SJCRH30 (cell line): Measurements from ENCODE around the gene CD99. TPM values are rescaled to one million over a fixed set of nuclear protein-coding genes. Genes with fewer than 3 reads are reported as not detected.
"Not testable (repeated sequence)": the region's sequence is repeated elsewhere in the genome, so short reads cannot be mapped to it uniquely, and the experiment has no call there.

Source experiments
- DNase-seq, 2 experiments: peaks; one replicate each; pipeline ENCODE4 v3.0.0-alpha.2; 2015 to 2020
- H3K27ac ChIP-seq: fragments of 250-450 bp; sonication (Bioruptor Pico); 2 replicates; pipeline ENCODE4 v1.5.1; 2020; ENCODE audit warnings: mild to moderate bottlenecking, moderate library complexity
- H3K27me3 ChIP-seq: fragments of 250-450 bp; sonication (Bioruptor Pico); 2 replicates; pipeline ENCODE4 v1.5.1; 2020; ENCODE audit warnings: mild to moderate bottlenecking, moderate library complexity
- H3K36me3 ChIP-seq: fragments of 250-450 bp; sonication (Bioruptor Pico); 2 replicates; pipeline ENCODE4 v1.5.1; 2020; ENCODE audit warnings: mild to moderate bottlenecking, moderate library complexity
- H3K4me1 ChIP-seq: fragments of 250-450 bp; sonication (Bioruptor Pico); 2 replicates; pipeline ENCODE4 v1.5.1; 2020; ENCODE audit warnings: mild to moderate bottlenecking, moderate library complexity
- H3K4me3 ChIP-seq: fragments of 250-450 bp; sonication (Bioruptor Pico); 2 replicates; pipeline ENCODE4 v1.5.1; 2020; ENCODE audit warnings: mild to moderate bottlenecking, moderate library complexity
- H3K9me3 ChIP-seq: fragments of 250-450 bp; sonication (Bioruptor Pico); replicated peaks from 2 replicates; pipeline ENCODE4 v1.5.1; 2020; ENCODE audit warnings: mild to moderate bottlenecking, moderate library complexity
- total RNA-seq: library from RNA; depleted of rRNA; stranded (reverse); fragments of >200 nt; shearing (Covaris generic); gene quantifications from 2 replicates; pipeline ENCODE4 v1.2.3, GENCODE V29; 2014

Gene CD99
- total RNA-seq, 1 experiment from 2014 or later, result 166 TPM

GRCh38 chrX:2715066-2715600, 24.0 kb downstream of the CD99 start:
- no peak for DNase-seq
- Histone ChIP-seq H3K4me3 (no peak overlapping the region), H3K4me1 (no peaks in the 10 kb centered on the region), H3K9me3 (no peaks in the 10 kb centered on the region), H3K36me3 (peaks cover 14% of the 10 kb centered on the region), H3K27me3 (no peaks in the 10 kb centered on the region), H3K27ac (no peak overlapping the region)

GRCh38 chrX:2717312-2717711, 26.2 kb downstream of the CD99 start:
- Histone ChIP-seq H3K9me3 (no peaks in the 10 kb centered on the region), H3K4me3 (no peak overlapping the region), H3K27ac (no peak overlapping the region), H3K4me1 (no peaks in the 10 kb centered on the region), H3K27me3 (no peaks in the 10 kb centered on the region), H3K36me3 (peaks cover 28% of the 10 kb centered on the region)
- no peak for DNase-seq

- H3K36me3 ChIP-seq, result peaks cover 42% of the 10 kb centered on the region
Measured at GRCh38 chrX:2718821-2719220, 27.7 kb downstream of the CD99 start.

GRCh38 chrX:2719774-2720447, 28.8 kb downstream of the CD99 start:
- H3K4me1 ChIP-seq, result no peaks in the 10 kb centered on the region
- no peaks in the 10 kb centered on the region for H3K27me3 ChIP-seq
- H3K4me3 ChIP-seq, result no peak overlapping the region
- H3K27ac ChIP-seq, result no peak overlapping the region
- H3K36me3 ChIP-seq, result peaks cover 47% of the 10 kb centered on the region
- H3K9me3 ChIP-seq, result no peaks in the 10 kb centered on the region
- DNase-seq, result no peak

More at GRCh38 chrX:2718821-2719220, 27.7 kb downstream of the CD99 start:
- DNase-seq, result no peak
- no peaks in the 10 kb centered on the region for H3K9me3 ChIP-seq
- H3K4me1 ChIP-seq, result no peaks in the 10 kb centered on the region
- H3K4me3 ChIP-seq, result no peak overlapping the region
- H3K27ac ChIP-seq, result no peak overlapping the region
- no peaks in the 10 kb centered on the region for H3K27me3 ChIP-seq

GRCh38 chrX:2723286-2723879, 32.3 kb downstream of the CD99 start:
- peaks cover 65% of the 10 kb centered on the region for H3K36me3 ChIP-seq
- no peak overlapping the region for H3K27ac ChIP-seq
- no peaks in the 10 kb centered on the region for H3K9me3 ChIP-seq
- no peak for DNase-seq
- no peaks in the 10 kb centered on the region for H3K4me1 ChIP-seq
- no peaks in the 10 kb centered on the region for H3K27me3 ChIP-seq
- no peak overlapping the region for H3K4me3 ChIP-seq

- not testable (repeated sequence) for H3K27ac ChIP-seq, H3K27me3 ChIP-seq, H3K9me3 ChIP-seq, H3K4me1 ChIP-seq, H3K4me3 ChIP-seq, DNase-seq
- H3K36me3 ChIP-seq, result peaks cover 51% of the 10 kb centered on the region
Measured at GRCh38 chrX:2727264-2727663, 36.2 kb downstream of the CD99 start.

- H3K9me3 ChIP-seq, result no peaks in the 10 kb centered on the region
- no peak for DNase-seq
Measured at GRCh38 chrX:2732076-2732475, 41.0 kb downstream of the CD99 start.

GRCh38 chrX:2732649-2733048, 41.6 kb downstream of the CD99 start:
- no peaks in the 10 kb centered on the region for H3K27me3 ChIP-seq
- no peak for DNase-seq
- no peak overlapping the region for H3K27ac ChIP-seq
- peaks cover 30% of the 10 kb centered on the region for H3K36me3 ChIP-seq
- no peaks in the 10 kb centered on the region for H3K4me1 ChIP-seq
- H3K9me3 ChIP-seq, result no peaks in the 10 kb centered on the region
- H3K4me3 ChIP-seq, result no peak overlapping the region

More at GRCh38 chrX:2732076-2732475, 41.0 kb downstream of the CD99 start:
- Histone ChIP-seq H3K36me3 (peaks cover 31% of the 10 kb centered on the region), H3K4me3 (no peak overlapping the region), H3K4me1 (no peaks in the 10 kb centered on the region), H3K27me3 (no peaks in the 10 kb centered on the region), H3K27ac (no peak overlapping the region)

- no peak overlapping the region for H3K4me3 ChIP-seq
- no peak overlapping the region for H3K27ac ChIP-seq
- H3K4me1 ChIP-seq, result no peaks in the 10 kb centered on the region
- H3K9me3 ChIP-seq, result no peaks in the 10 kb centered on the region
- no peaks in the 10 kb centered on the region for H3K27me3 ChIP-seq
- H3K36me3 ChIP-seq, result peaks cover 28% of the 10 kb centered on the region
- no peak for DNase-seq
Measured at GRCh38 chrX:2733286-2733685, 42.2 kb downstream of the CD99 start.

GRCh38 chrX:2735270-2735669, 44.2 kb downstream of the CD99 start:
- no peak for DNase-seq
- no peaks in the 10 kb centered on the region for H3K9me3 ChIP-seq
- no peaks in the 10 kb centered on the region for H3K27me3 ChIP-seq
- H3K4me3 ChIP-seq, result no peak overlapping the region
- no peak overlapping the region for H3K27ac ChIP-seq
- no peaks in the 10 kb centered on the region for H3K4me1 ChIP-seq
- peaks cover 24% of the 10 kb centered on the region for H3K36me3 ChIP-seq

- DNase-seq, result no peak
- Histone ChIP-seq H3K9me3 (no peaks in the 10 kb centered on the region), H3K27me3 (no peaks in the 10 kb centered on the region), H3K36me3 (peaks cover 11% of the 10 kb centered on the region; the same call in 1 of the 2 replicates), H3K27ac (no peak overlapping the region), H3K4me1 (no peaks in the 10 kb centered on the region), H3K4me3 (no peak overlapping the region)
Measured at GRCh38 chrX:2740672-2741071, 49.6 kb downstream of the CD99 start.

- Histone ChIP-seq H3K27ac (no peak overlapping the region), H3K4me1 (no peaks in the 10 kb centered on the region), H3K9me3 (no peaks in the 10 kb centered on the region), H3K4me3 (no peak overlapping the region), H3K27me3 (no peaks in the 10 kb centered on the region), H3K36me3 (peaks cover 11% of the 10 kb centered on the region; the same call in 1 of the 2 replicates)
- DNase-seq, result no peak
Measured at GRCh38 chrX:2741386-2741785, 50.3 kb downstream of the CD99 start.

GRCh38 chrX:2746250-2746649, 55.2 kb downstream of the CD99 start:
- not testable (repeated sequence) for H3K27ac ChIP-seq, H3K4me3 ChIP-seq, H3K4me1 ChIP-seq, H3K36me3 ChIP-seq, DNase-seq, H3K27me3 ChIP-seq, H3K9me3 ChIP-seq

GRCh38 chrX:2748171-2748814, 57.2 kb downstream of the CD99 start:
- Histone ChIP-seq H3K4me3 (no peak overlapping the region), H3K27ac (no peak overlapping the region), H3K27me3 (no peaks in the 10 kb centered on the region), H3K9me3 (no peaks in the 10 kb centered on the region), H3K36me3 (no peaks in the 10 kb centered on the region), H3K4me1 (no peaks in the 10 kb centered on the region)
- DNase-seq, result no peak

GRCh38 chrX:2748815-2749188, 57.7 kb downstream of the CD99 start:
- Histone ChIP-seq H3K27me3 (no peaks in the 10 kb centered on the region), H3K27ac (no peak overlapping the region), H3K4me3 (no peak overlapping the region), H3K4me1 (no peaks in the 10 kb centered on the region), H3K9me3 (no peaks in the 10 kb centered on the region), H3K36me3 (no peaks in the 10 kb centered on the region)
- DNase-seq, result no peak
